HG03520 (cell line): ENCODE data around the gene EHD1.
"Not testable (repeated sequence)": the region's sequence is repeated elsewhere in the genome, so short reads cannot be mapped to it uniquely, and the experiment has no call there.

Source experiments
- ATAC-seq: cut with Tn5 transposase; IDR thresholded peaks from one replicate; pipeline ENCODE4 v1.9.1; 2021; ENCODE audit warnings: mild to moderate bottlenecking, moderate library complexity; ENCODE audit not compliant: unreplicated experiment

The EHD1 gene

GRCh38 chr11:64832467-64833197, 45.8 kb downstream of the EHD1 start:
- no peak for ATAC-seq

- ATAC-seq = no peak
These were observed 47.0 kb downstream of the EHD1 start for GRCh38 chr11:64831411-64831891.

GRCh38 chr11:64829536-64830251, 48.7 kb downstream of the EHD1 start:
- no peak for ATAC-seq

- no peak for ATAC-seq
These were observed 51.0 kb downstream of the EHD1 start for GRCh38 chr11:64827451-64827839.

GRCh38 chr11:64826578-64827450, 51.6 kb downstream of the EHD1 start:
- no peak for ATAC-seq

GRCh38 chr11:64826062-64826461, 52.4 kb downstream of the EHD1 start:
- ATAC-seq = no peak

- no peak for ATAC-seq
These were observed 54.8 kb downstream of the EHD1 start for GRCh38 chr11:64823568-64824119.

- ATAC-seq = no peak
These were observed 60.9 kb downstream of the EHD1 start for GRCh38 chr11:64817476-64817875.

GRCh38 chr11:64815433-64815832, 63.0 kb downstream of the EHD1 start:
- ATAC-seq = not testable (repeated sequence)

GRCh38 chr11:64814712-64815187, 63.7 kb downstream of the EHD1 start:
- no peak for ATAC-seq

GRCh38 chr11:64813826-64814225, 64.6 kb downstream of the EHD1 start:
- ATAC-seq = no peak

GRCh38 chr11:64810891-64811272, 67.5 kb downstream of the EHD1 start:
- no peak for ATAC-seq

- ATAC-seq = peak; percentile 61
These were observed 68.0 kb downstream of the EHD1 start, which contains the start of gene MEN1 for GRCh38 chr11:64810271-64810890. Gene MEN1, minus strand, starts transcription at chr11:64810551. Its CDS starts 442 bp downstream, at chr11:64810109.

- no peak for ATAC-seq
These were observed 68.6 kb downstream of the EHD1 start for GRCh38 chr11:64809781-64810241.

- ATAC-seq = no peak
These were observed 72.9 kb downstream of the EHD1 start for GRCh38 chr11:64805481-64805880.

- no peak for ATAC-seq
These were observed 73.8 kb downstream of the EHD1 start for GRCh38 chr11:64804346-64805210.

- ATAC-seq = no peak
These were observed 74.5 kb downstream of the EHD1 start for GRCh38 chr11:64803846-64804345.

- no peak for ATAC-seq
These were observed 75.1 kb downstream of the EHD1 start, which contains the start of gene MAP4K2 for GRCh38 chr11:64803158-64803845. Gene MAP4K2, minus strand, starts transcription at chr11:64803214. Its CDS starts 65 bp downstream, at chr11:64803149.
